Lung microvascular endothelial cell (primary cell): Measurements from ENCODE around the gene LMLN. TPM values are rescaled to one million over a fixed set of nuclear protein-coding genes. Genes with fewer than 3 reads are reported as not detected.
"Not testable (repeated sequence)": the region's sequence is repeated elsewhere in the genome, so short reads cannot be mapped to it uniquely, and the experiment has no call there.

Source experiments
- DNase-seq, 2 donors: peaks; one replicate each; pipeline versions ENCODE4 v3.0.0 to v3.0.0-alpha.2; 2010; ENCODE audit warnings: low read depth in 2 of 2
- total RNA-seq: library from RNA; depleted of rRNA; stranded (reverse); fragments of >200 nt; gene quantifications from 2 replicates; pipeline ENCODE4 v1.2.1, GENCODE V29; 2014

The LMLN gene, protein sequence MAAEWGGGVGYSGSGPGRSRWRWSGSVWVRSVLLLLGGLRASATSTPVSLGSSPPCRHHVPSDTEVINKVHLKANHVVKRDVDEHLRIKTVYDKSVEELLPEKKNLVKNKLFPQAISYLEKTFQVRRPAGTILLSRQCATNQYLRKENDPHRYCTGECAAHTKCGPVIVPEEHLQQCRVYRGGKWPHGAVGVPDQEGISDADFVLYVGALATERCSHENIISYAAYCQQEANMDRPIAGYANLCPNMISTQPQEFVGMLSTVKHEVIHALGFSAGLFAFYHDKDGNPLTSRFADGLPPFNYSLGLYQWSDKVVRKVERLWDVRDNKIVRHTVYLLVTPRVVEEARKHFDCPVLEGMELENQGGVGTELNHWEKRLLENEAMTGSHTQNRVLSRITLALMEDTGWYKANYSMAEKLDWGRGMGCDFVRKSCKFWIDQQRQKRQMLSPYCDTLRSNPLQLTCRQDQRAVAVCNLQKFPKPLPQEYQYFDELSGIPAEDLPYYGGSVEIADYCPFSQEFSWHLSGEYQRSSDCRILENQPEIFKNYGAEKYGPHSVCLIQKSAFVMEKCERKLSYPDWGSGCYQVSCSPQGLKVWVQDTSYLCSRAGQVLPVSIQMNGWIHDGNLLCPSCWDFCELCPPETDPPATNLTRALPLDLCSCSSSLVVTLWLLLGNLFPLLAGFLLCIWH
- 1.1 and 2.6 TPM in 2 replicates for total RNA-seq

DNA sequence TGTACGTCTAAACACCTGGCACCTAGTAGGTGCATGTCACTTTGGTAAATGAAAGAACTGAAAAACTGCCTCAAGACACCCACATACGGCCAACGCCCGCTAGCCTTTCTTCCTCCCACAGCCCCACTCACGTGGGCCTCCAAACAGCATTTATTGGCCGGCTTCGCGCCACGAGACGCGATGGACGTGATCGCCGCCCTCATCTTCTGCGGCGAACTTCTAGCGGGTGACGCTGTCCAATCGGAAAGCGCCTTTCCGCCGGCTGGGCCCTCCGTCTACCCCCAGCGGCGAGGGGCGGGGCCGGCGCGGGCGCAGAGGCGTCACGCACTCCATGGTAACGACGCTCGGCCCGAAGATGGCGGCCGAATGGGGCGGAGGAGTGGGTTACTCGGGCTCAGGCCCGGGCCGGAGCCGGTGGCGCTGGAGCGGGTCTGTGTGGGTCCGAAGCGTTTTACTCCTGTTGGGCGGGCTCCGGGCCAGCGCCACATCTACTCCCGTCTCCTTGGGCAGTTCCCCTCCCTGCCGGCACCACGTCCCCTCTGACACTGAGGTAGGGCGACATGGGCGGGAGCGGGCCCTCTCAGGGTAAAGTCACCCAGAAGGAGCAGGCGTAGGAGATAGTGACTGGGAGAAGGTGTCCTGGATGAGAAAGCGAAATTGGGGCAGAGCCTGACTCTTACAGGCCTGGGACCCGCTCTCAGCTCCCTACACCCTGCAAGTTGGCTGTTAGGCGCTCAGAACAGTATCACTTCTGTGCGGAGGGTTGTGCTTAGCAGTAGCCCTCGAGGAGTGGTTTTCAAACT lies at the start of gene LMLN:
Gene LMLN (plus strand): TSS at position 327 of the 803 bp plus-strand sequence. CDS start 29 bp downstream, at position 356.
- peak; percentile 97 for DNase-seq

- DNase-seq: no peak
Observed at GRCh38 chr3:197912741-197913476, 47.1 kb upstream of the LMLN start.

- DNase-seq: no peak
Observed at GRCh38 chr3:197913641-197914380, 46.2 kb upstream of the LMLN start.

DNA sequence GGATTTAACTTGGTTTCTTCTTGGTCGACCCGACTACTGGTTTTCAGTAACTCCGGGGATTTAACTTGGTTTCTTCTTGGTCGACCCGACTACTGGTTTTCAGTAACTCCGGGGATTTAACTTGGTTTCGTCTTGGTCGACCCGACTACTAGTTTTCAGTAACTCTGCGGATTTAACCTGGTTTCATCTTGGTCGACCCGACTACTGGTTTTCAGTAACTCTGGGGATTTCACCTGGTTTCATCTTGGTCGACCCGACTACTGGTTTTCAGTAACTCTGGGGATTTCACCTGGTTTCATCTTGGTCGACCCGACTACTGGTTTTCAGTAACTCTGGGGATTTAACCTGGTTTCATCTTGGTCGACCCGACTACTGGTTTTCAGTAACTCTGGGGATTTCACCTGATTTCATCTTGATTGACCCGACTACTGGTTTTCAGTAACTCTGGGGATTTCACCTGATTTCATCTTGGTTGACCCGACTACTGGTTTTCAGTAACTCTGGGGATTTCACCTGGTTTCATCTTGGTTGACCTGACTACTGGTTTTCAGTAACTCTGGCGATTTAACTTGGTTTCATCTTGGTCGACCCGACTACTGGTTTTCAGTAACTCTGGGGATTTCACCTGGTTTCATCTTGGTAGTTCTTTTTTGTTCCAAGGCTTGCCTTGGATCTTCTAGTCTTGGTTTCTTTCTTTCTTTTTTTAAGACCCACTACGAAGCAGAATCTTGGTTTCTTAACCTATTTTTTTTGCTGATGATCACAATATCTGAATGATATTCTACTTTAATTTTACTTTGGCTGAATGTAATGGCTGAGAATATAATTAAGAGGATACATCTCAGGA lies 38.4 kb upstream of the LMLN start:
- DNase-seq: not testable (repeated sequence)

DNA sequence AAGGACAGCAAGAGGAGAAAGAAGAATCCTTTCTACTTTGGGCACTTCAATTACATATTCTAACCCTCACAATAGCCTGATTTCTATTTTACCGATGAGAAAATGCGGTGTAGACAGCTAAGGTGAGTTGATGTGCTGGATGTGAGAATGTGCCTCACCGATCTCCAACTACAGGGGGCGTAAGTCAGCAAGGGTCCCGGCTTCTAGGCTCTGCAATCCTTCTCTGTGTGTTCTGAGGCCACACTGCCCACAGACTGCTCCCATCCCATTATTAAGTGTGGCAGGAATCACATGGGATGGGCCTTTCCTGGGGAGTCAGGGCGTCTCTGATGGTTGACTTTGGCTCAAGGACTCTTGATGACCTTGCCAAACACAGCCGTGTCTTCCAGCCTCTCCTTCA lies 33.6 kb upstream of the LMLN start:
- no peak for DNase-seq

DNA sequence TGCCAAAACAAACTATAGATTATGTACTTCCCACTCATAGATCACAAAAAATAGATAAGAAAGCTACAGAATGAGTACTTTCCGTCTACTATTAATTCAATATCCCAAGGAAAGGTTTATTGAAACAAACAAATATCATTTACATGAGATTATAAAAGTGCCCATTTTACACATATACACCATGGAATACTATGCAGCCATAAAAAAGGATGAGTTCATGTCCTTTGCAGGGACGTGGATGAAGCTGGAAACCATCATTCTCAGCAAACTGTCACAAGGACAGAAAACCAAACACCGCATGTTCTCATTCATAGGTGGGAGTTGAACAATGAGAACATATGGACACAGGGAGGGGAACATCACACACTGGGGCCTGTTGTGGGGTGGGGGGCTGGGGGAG lies 32.4 kb upstream of the LMLN start:
- not testable (repeated sequence) for DNase-seq

- DNase-seq: no peak
Observed at GRCh38 chr3:197936819-197937384, 23.1 kb upstream of the LMLN start.

DNA sequence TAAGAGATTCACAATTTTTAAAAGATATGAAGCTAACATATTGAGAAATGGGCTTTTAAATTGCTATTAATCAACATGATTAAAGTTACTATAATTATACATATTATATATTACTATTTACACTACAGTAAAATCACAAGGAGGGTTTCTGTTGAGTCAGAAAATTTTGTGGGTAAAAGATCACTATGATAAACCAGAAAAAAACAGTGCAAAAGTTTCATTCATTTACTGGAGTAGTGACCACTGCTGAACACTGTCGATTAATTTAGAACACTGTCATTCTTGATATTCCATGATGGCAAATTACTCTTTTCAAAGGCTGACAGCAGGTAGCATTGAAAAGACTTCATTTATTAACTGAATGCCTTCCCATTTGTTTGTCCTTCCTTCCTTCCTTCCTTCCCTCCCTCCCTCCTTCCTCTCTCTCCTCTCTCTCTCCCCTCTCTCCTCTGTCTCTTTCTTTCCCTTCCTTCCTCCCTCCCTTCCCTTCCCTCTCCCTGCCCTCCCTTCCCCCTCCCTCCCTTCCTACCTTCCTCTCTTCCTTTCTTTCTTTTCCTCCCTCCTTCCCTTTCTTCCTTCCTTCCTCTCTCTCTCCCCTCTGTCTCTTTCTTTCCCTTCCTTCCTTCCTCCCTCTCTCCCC lies 19.2 kb upstream of the LMLN start:
- no peak for DNase-seq

- DNase-seq: peak; percentile 55 to 74
Observed at GRCh38 chr3:197942956-197943556, 17.0 kb upstream of the LMLN start.

DNA sequence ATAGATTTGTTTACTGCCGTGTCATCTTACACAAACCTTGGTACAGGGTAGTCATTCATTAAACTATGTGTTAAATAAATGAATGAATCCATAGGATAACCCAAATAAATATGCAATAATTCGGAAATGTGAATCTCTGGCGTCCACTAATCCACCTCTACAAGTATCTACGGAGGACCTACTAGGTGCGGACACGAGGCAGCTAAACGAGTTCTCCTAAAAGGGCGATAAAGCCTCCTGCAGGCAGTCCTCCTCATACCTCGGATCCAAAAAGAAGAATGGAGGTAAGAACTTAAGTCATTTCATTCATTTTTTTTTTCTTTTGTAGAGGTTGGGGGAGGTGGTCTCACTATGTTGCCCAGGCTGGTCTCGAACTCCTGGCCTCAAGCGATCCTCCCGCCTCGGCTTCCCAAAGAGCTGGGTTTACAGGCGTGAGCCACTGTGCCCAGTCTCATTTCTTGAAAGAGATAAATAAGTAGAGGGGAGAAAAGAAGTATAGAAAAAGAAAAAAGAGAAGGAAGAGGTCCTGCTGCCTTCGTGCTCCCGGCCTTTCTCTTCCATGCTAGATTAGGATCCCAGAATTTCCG lies 10.7 kb upstream of the LMLN start:
- DNase-seq: no peak

DNA sequence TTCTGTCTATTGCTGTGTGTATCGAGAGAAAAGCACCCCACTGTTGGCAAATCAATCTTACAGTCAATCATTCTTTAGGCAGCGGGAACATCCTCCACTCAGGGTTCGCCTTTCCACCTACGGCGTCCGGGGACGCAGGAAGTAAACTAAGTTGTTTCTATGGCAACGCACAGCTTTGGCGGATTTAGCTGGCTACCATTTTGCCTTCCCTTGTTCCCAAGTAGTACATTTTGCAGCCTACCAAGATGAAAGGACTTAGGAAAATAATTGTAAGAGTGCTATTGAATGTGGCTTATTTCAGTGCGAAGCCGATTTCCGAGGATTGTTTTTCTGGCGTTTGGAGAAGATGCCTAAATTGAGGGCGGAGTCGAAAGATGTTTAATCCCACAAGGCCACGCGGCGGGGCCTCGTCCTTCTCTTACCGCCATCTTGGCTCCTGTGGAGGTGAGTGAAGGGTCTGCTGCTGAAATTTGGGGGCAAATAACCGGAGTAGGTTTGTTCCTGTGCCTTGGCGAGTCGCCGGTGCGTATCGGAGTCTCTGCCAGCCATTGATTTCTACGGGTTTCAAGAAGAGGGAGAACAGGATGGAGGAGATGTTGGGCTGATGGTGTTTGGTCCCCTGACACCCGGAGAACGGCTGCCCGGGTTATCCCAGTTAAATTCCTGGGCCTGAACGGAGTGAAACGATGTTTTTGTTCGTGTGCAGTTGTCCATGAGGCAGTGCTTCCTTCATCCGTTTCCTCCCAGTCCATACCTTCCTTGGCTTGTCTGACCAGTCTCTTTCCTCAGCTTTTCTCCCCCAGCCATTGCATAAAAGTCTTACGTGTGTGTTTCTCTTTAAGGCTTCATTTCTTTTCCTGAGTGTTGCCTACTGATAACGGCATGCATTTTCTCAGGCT lies 10.0 kb upstream of the LMLN start, which contains the start of gene RPL35A:
Gene RPL35A (plus strand): TSS at position 413 of the 899 bp plus-strand sequence. CDS start 778 bp downstream, outside the sequence.
- DNase-seq: peak; percentile 93 to 95

- peak in 1 of 2 donors; percentile 49 for DNase-seq
Observed at GRCh38 chr3:197950677-197951061, 9.3 kb upstream of the LMLN start.

DNA sequence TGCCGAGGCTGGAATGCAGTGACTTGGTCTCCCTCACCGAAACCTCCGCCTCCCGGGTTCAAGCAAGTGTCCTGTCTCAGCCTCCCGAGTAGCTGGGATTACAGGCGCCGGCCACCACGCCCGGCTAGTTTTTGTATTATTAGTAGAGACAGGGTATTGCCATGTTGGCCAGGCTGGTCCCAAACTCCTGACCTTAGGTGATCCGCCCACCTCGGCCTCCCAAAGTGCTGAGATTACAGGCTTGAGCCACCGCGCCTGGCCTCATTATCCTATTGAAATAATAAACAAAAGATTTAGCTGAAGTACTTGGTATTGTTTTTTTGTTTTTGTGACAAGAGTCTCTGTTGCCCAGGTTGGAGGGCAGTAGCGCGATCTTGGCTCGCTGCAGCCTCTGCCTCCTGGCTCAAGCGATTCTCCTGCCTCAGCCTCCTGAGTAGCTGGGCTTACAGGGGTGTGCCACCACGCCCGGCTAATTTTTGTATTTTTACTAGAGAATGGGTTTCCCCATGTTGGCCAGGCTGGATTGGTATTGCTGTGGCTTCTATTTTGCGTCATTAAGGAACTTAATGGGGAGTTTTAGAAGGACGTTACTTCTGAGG lies 8.5 kb upstream of the LMLN start:
- DNase-seq: no peak

DNA sequence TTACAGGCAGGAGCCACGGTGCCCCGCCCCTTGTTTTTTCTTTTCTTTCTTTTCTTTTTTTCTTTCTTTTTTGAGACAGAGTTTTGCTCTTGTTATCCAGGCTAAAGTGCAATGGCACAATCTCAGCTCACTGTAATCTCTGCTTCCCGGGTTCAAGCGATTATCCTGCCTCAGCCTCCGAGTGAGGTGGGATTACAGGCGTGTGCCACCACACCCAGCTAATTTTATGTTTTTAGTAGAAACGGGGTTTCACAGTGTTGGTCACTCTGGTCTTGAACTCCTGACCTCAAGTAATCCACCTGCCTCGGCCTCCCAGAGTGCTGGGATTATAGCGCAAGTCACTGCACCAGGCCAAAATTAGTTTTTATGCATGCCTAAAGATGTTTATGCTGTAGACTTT lies 7.6 kb upstream of the LMLN start:
- DNase-seq: no peak

DNA sequence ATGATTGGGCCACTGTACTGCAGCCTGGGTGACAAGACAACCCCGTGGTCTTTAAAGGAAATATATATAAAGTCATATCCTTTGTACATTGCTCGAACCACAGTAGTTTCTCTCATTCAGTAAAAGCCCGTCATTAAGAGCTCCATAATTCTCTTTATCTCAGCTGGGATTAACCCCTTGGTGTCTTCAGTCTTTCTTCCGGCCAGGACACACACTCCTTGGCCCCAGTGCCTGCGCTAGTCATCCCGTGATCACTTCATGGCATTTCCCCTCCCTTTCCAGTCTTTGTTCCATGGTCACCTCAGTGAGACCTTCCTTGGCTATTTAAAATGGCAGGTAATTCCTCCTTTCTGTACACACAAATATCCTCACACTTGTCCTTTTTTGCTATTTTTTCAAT lies 6.7 kb upstream of the LMLN start:
- peak; percentile 31 to 50 for DNase-seq

GRCh38 chr3:197953881-197954280 lies 6.1 kb upstream of the LMLN start:
- DNase-seq: peak; percentile 18 to 95
